Ectodermal cell (in vitro differentiated cells): ENCODE results near the gene TNPO1.

ENCODE experiments used
- H3K27ac ChIP-seq: 2 replicates; pipeline ENCODE4 v1.7.0; 2013; ENCODE audit warnings: mild to moderate bottlenecking, low read depth, low read length; ENCODE audit not compliant: insufficient read depth, poor library complexity, severe bottlenecking
- H3K27me3 ChIP-seq: 2 replicates; pipeline ENCODE4 v1.7.0; 2013; ENCODE audit warnings: mild to moderate bottlenecking, low read length; ENCODE audit not compliant: insufficient read depth, control insufficient read depth, poor library complexity, severe bottlenecking
- H3K36me3 ChIP-seq: one replicate; pipeline ENCODE4 v1.7.0; 2013; ENCODE audit warnings: low read length; ENCODE audit not compliant: control insufficient read depth, insufficient read depth
- H3K4me1 ChIP-seq: one replicate; pipeline ENCODE4 v1.7.0; 2013; ENCODE audit warnings: low read length; ENCODE audit not compliant: control insufficient read depth, insufficient read depth
- H3K4me3 ChIP-seq: 2 replicates; pipeline ENCODE4 v1.7.0; 2013; ENCODE audit warnings: low read depth, low read length, control low read depth; ENCODE audit not compliant: insufficient read depth
- H3K9me3 ChIP-seq: 2 replicates; pipeline ENCODE4 v1.7.0; 2013; ENCODE audit warnings: mild to moderate bottlenecking, low read length, moderate library complexity; ENCODE audit not compliant: control insufficient read depth
- WGBS, 2 experiments: methylation state at CpG; one replicate each; pipeline ENCODE4 v1.1.7; 2013; ENCODE audit warnings: missing lambda C conversion rate in 2 of 2; 5-methylcytosine and 5-hydroxymethylcytosine counted together

TNPO1 gene

GRCh38 chr5:72849546-72849945 lies 33.1 kb downstream of the TNPO1 start:
- WGBS, 2 experiments, result 29 to 64% methylated on average over 1 to 4 of the region's 4 CpGs
- H3K36me3 ChIP-seq, result peaks cover 4% of the 10 kb centered on the region
- H3K27me3 ChIP-seq, result no peaks in the 10 kb centered on the region
- H3K27ac ChIP-seq, result no peak overlapping the region
- H3K4me1 ChIP-seq, result peaks cover 12% of the 10 kb centered on the region
- peak overlapping the region; percentile 88 for H3K4me3 ChIP-seq
- no peaks in the 10 kb centered on the region for H3K9me3 ChIP-seq

DNA sequence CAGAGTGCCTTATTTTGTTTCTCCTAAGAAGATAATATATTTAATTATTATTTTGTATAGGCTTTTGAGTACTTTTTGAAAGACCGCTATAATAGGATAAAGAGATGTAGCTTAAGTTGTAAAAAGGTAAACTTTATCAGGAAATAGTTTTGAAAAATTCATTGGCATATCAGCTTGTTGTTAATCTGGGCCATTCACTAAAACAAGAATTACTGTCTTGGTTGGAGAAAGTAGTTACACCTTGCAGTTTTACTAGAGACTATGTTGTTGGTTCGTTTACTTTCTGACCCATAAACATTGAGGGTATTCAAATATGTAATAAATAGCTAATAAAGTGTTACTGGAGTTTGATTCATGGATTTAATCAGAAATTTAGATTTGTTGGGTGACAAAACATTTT lies 33.7 kb downstream of the TNPO1 start:
- H3K27me3 ChIP-seq, result no peaks in the 10 kb centered on the region
- no peaks in the 10 kb centered on the region for H3K9me3 ChIP-seq
- peaks cover 12% of the 10 kb centered on the region for H3K4me1 ChIP-seq
- H3K4me3 ChIP-seq, result peak overlapping the region; percentile 88
- WGBS, 2 experiments, result 81 to 90% methylated on average over 1 to 2 of the region's 2 CpGs
- no peak overlapping the region for H3K27ac ChIP-seq
- H3K36me3 ChIP-seq, result peaks cover 4% of the 10 kb centered on the region

DNA sequence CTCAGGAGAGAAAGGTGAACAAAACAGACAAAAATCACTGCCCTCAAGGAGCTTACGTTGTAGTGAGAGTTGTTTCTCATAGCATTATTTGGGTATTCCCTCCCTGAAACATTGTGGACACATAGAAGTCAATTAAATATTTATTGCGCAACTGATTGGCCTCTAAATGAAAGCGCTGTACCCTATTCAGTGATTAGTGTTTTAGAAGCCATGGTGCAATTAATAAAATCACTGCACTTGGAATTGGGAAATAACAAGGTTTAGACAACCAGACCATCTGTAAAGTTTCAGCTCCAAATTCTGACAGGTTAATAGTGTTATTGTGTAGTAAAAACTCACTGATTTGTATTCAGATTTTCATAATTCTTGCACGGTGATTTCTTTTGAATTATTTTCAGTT lies 35.9 kb downstream of the TNPO1 start:
- Histone ChIP-seq H3K4me3 (no peak overlapping the region), H3K9me3 (no peaks in the 10 kb centered on the region), H3K27me3 (no peaks in the 10 kb centered on the region), H3K36me3 (peaks cover 21% of the 10 kb centered on the region), H3K4me1 (peaks cover 12% of the 10 kb centered on the region), H3K27ac (no peak overlapping the region)
- 92 to 96% methylated on average over 3 to 4 of the region's 4 CpGs for WGBS, 2 experiments

GRCh38 chr5:72854419-72854818 lies 38.0 kb downstream of the TNPO1 start:
- peaks cover 12% of the 10 kb centered on the region for H3K4me1 ChIP-seq
- WGBS, 2 experiments, result 92% methylated on average over 1 of the region's 3 CpGs; no CpG with 5 or more reads in 1 of the 2 experiments
- no peak overlapping the region for H3K4me3 ChIP-seq
- H3K36me3 ChIP-seq, result peaks cover 23% of the 10 kb centered on the region
- H3K27me3 ChIP-seq, result no peaks in the 10 kb centered on the region
- no peak overlapping the region for H3K27ac ChIP-seq
- no peaks in the 10 kb centered on the region for H3K9me3 ChIP-seq

GRCh38 chr5:72855821-72856220 lies 39.4 kb downstream of the TNPO1 start:
- no peak overlapping the region for H3K4me3 ChIP-seq
- H3K27me3 ChIP-seq, result no peaks in the 10 kb centered on the region
- H3K4me1 ChIP-seq, result peaks cover 2% of the 10 kb centered on the region
- WGBS, 2 experiments, result 95 to 98% methylated on average over 2 of the region's 2 CpGs
- no peaks in the 10 kb centered on the region for H3K9me3 ChIP-seq
- H3K27ac ChIP-seq, result no peak overlapping the region
- H3K36me3 ChIP-seq, result peaks cover 29% of the 10 kb centered on the region

GRCh38 chr5:72857396-72857795 lies 40.9 kb downstream of the TNPO1 start:
- Histone ChIP-seq H3K4me3 (no peak overlapping the region), H3K27me3 (no peaks in the 10 kb centered on the region), H3K27ac (no peak overlapping the region), H3K36me3 (peaks cover 39% of the 10 kb centered on the region), H3K9me3 (no peaks in the 10 kb centered on the region), H3K4me1 (no peaks in the 10 kb centered on the region)
- WGBS, 2 experiments, result 94 to 96% methylated on average over 4 of the region's 5 CpGs

DNA sequence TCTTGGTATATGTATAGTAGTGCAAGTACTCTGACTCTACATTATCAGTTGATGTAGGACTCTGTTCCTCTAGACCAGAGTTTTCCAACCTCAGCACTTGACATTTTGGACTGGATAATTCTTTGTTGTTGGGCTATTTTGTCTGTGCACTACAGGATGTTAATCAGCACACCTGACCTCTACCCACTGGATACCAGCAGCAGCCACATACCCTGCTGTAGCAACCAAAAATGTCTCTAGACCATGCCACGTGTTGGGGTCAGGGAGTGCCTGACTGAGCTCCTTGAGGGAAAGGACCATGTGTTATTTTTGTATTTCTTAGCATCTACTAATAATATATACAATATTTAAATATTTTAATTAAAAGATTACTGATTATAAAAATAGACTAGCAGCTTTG lies 42.7 kb downstream of the TNPO1 start:
- peaks cover 42% of the 10 kb centered on the region for H3K36me3 ChIP-seq
- no peaks in the 10 kb centered on the region for H3K27me3 ChIP-seq
- no peaks in the 10 kb centered on the region for H3K4me1 ChIP-seq
- no peak overlapping the region for H3K27ac ChIP-seq
- no peaks in the 10 kb centered on the region for H3K9me3 ChIP-seq
- no peak overlapping the region for H3K4me3 ChIP-seq
- 100% methylated on average over 1 of the region's 1 CpG; no CpG with 5 or more reads in 1 of the 2 experiments for WGBS, 2 experiments

DNA sequence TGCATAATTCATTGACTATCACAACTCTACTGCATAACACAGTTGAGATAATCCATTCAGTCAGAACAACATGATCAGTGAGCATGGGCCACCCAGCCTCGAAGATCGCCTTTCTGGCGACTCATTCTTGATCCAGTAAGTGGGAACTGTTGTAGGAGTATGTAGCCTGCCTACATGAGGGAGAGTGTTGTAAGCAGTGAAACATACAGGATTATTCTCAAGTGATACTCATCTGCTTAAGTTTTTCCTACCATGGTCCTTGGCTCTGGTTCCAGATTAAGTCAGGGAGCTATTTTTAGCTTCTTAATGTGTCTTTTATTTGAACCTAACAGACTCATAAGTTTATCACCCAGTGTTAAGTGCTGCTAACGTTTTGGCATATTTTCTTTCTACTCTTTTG lies 44.0 kb downstream of the TNPO1 start:
- no peaks in the 10 kb centered on the region for H3K9me3 ChIP-seq
- H3K27ac ChIP-seq, result no peak overlapping the region
- H3K4me3 ChIP-seq, result no peak overlapping the region
- no peaks in the 10 kb centered on the region for H3K4me1 ChIP-seq
- peaks cover 38% of the 10 kb centered on the region for H3K36me3 ChIP-seq
- WGBS, 2 experiments, result 98 to 100% methylated on average over 3 to 4 of the region's 4 CpGs
- H3K27me3 ChIP-seq, result no peaks in the 10 kb centered on the region

DNA sequence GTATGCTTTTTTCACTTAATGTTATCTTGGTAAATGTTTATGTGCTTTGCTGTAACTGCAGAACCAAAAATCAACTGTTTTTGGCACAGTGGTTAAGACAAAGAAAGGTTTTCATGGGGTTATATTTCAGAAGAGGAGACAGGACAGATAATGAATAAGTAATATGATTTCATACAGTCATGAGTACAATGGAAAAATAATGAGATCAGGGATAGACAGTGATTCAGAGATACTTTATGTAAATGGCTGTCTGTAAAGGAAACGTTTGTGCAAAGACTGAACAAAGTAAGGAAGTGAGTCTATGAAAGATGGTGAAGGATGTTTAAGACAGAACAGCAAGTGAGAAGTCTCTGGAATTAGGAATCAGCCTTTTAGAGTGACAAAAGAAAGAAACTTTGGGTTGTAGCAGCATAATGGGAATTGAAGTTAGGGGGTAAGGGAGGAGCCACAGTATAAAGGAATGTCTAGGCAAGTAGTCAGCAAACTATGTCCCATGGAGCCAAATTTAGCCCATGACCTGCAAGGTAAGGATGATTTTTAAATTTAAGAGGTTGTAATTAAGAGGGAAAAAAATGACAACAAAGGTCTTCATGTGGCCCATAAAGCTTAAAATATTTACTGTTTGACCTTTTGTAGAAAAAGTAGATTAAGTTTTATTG lies 55.0 kb downstream of the TNPO1 start:
- Histone ChIP-seq H3K27me3 (no peaks in the 10 kb centered on the region), H3K4me1 (no peaks in the 10 kb centered on the region), H3K9me3 (no peaks in the 10 kb centered on the region), H3K27ac (no peak overlapping the region), H3K36me3 (peaks cover 25% of the 10 kb centered on the region), H3K4me3 (no peak overlapping the region)
- WGBS, 2 experiments, result 88 to 90% methylated on average over 1 of the region's 1 CpG

DNA sequence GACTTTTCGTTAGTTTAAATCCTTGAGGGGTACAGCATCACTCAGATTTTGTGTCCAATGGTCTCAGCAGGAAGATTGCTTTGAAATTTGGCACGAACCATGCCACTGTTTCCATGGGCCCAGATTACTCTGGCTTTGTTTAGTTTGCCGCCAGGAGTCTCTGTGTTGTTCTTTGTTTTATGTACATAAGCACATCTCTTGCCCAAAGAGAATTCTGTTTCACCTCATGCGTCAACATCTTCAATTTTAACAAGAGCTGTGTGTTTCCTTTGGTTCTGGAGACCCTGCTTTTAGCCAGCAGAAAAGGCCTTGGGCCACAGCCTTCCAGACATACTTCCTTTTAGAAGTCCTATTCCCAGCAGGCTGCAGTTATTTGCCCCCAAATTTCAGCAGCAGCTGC lies 62.4 kb downstream of the TNPO1 start:
- no peaks in the 10 kb centered on the region for H3K27me3 ChIP-seq
- WGBS, 2 experiments, result 96 to 98% methylated on average over 3 to 4 of the region's 4 CpGs
- peaks cover 38% of the 10 kb centered on the region for H3K36me3 ChIP-seq
- H3K9me3 ChIP-seq, result no peaks in the 10 kb centered on the region
- no peak overlapping the region for H3K4me3 ChIP-seq
- no peak overlapping the region for H3K27ac ChIP-seq
- no peaks in the 10 kb centered on the region for H3K4me1 ChIP-seq

GRCh38 chr5:72882989-72883388 lies 66.5 kb downstream of the TNPO1 start:
- 97 to 98% methylated on average over 7 of the region's 7 CpGs for WGBS, 2 experiments
- Histone ChIP-seq H3K4me3 (no peak overlapping the region), H3K36me3 (peaks cover 51% of the 10 kb centered on the region)

More at GRCh38 chr5:72882989-72883388, 66.5 kb downstream of the TNPO1 start:
- H3K4me1 ChIP-seq, result no peaks in the 10 kb centered on the region
- no peaks in the 10 kb centered on the region for H3K27me3 ChIP-seq
- no peaks in the 10 kb centered on the region for H3K9me3 ChIP-seq
- H3K27ac ChIP-seq, result no peak overlapping the region
